GM23338 (cell line): Measurements from ENCODE around the gene SLX9. TPM values are rescaled to one million over a fixed set of nuclear protein-coding genes. Genes with fewer than 3 reads are reported as not detected.

Experiments used
- ATAC-seq: fragments of 200-7000 bp; cut with Tn5 transposase; 3 replicates; pipeline ENCODE4 v1.9.1; 2020
- DNase-seq: peaks from one replicate; pipeline ENCODE4 v3.0.0-alpha.2; 2015; ENCODE audit warnings: low spot score
- H2AFZ ChIP-seq: fragments of 200-600 bp; sonication (generic); 2 replicates; pipeline ENCODE4 v1.8.0; 2016; ENCODE audit warnings: antibody characterized with exemption, mild to moderate bottlenecking, moderate library complexity
- H3F3A ChIP-seq: fragments of 200-600 bp; sonication (generic); replicated peaks from 2 replicates; pipeline ENCODE4 v1.8.0; 2017; ENCODE audit warnings: antibody characterized with exemption, mixed run types, low read depth
- H3K27ac ChIP-seq: fragments of 200-600 bp; sonication (generic); 2 replicates; pipeline ENCODE4 v1.6.1; 2016; ENCODE audit warnings: low read depth
- H3K27me3 ChIP-seq: fragments of 200-600 bp; sonication (generic); 2 replicates; pipeline ENCODE4 v1.8.0; 2016; ENCODE audit warnings: mild to moderate bottlenecking, mixed run types, moderate library complexity; ENCODE audit not compliant: insufficient read depth
- H3K36me3 ChIP-seq: fragments of 200-600 bp; sonication (generic); 2 replicates; pipeline ENCODE4 v1.8.0; 2016; ENCODE audit warnings: mild to moderate bottlenecking; ENCODE audit not compliant: insufficient read depth
- H3K4me1 ChIP-seq: fragments of 200-600 bp; sonication (generic); 2 replicates; pipeline ENCODE4 v1.8.0; 2016; ENCODE audit warnings: mild to moderate bottlenecking, moderate library complexity; ENCODE audit not compliant: insufficient read depth
- H3K4me2 ChIP-seq: fragments of 200-600 bp; sonication (generic); 2 replicates; pipeline ENCODE4 v1.7.1; 2017; ENCODE audit warnings: mixed run types
- H3K4me3 ChIP-seq: fragments of 200-600 bp; sonication (generic); 2 replicates; pipeline ENCODE4 v1.6.1; 2016; ENCODE audit warnings: mixed run types
- H3K79me2 ChIP-seq: fragments of 200-600 bp; sonication (generic); replicated peaks from 2 replicates; pipeline ENCODE4 v1.8.0; 2017; ENCODE audit warnings: mild to moderate bottlenecking; ENCODE audit not compliant: insufficient read depth
- H3K9me2 ChIP-seq: fragments of 200-600 bp; sonication (generic); 2 replicates; pipeline ENCODE4 v1.8.0; 2017; ENCODE audit not compliant: insufficient read depth
- H4K20me1 ChIP-seq: fragments of 200-600 bp; sonication (generic); replicated peaks from 2 replicates; pipeline ENCODE4 v1.8.0; 2017; ENCODE audit warnings: mild to moderate bottlenecking; ENCODE audit not compliant: insufficient read depth
- H3K27ac Mint-ChIP-seq: 2 replicates; pipeline ENCODE4 v1.8.0; 2020; ENCODE audit warnings: inconsistent platforms, mild to moderate bottlenecking, moderate library complexity, mixed read lengths
- H3K27me3 Mint-ChIP-seq: 3 replicates; pipeline ENCODE4 v1.8.0; 2022; ENCODE audit warnings: low read depth, mild to moderate bottlenecking, moderate library complexity, mixed read lengths, inconsistent platforms; ENCODE audit not compliant: insufficient read depth, poor library complexity
- H3K36me3 Mint-ChIP-seq: 3 replicates; pipeline ENCODE4 v1.8.0; 2021; ENCODE audit warnings: low read depth, mild to moderate bottlenecking, inconsistent platforms, moderate library complexity, mixed read lengths
- H3K4me1 Mint-ChIP-seq: 3 replicates; pipeline ENCODE4 v1.8.0; 2020; ENCODE audit warnings: mild to moderate bottlenecking, inconsistent platforms, mixed read lengths
- H3K4me3 Mint-ChIP-seq: 3 replicates; pipeline ENCODE4 v1.8.0; 2021; ENCODE audit warnings: moderate library complexity, mild to moderate bottlenecking, inconsistent platforms, mixed read lengths
- H3K9me3 Mint-ChIP-seq: 3 replicates; pipeline ENCODE4 v1.8.0; 2020; ENCODE audit warnings: moderate library complexity, mild to moderate bottlenecking, inconsistent platforms, mixed read lengths
- CREB1 ChIP-seq: fragments of 250-450 bp; sonication (Bioruptor Pico); IDR thresholded peaks from 2 replicates; pipeline ENCODE4 v1.5.0; 2020; ENCODE audit warnings: low read depth, mild to moderate bottlenecking, moderate library complexity
- EZH2 ChIP-seq: fragments of 200-600 bp; sonication (generic); IDR thresholded peaks from one replicate; pipeline ENCODE4 v1.8.0; 2017; ENCODE audit warnings: antibody characterized with exemption, mild to moderate bottlenecking, low read depth; ENCODE audit not compliant: unreplicated experiment
- EZH2phosphoT487 ChIP-seq: fragments of 200-600 bp; sonication (generic); IDR thresholded peaks from one replicate; pipeline ENCODE4 v1.8.1; 2018; ENCODE audit warnings: antibody characterized with exemption; ENCODE audit not compliant: unreplicated experiment
- JUNB ChIP-seq: IDR thresholded peaks from one replicate; pipeline ENCODE4 v1.6.1; 2016; ENCODE audit warnings: antibody characterized with exemption; ENCODE audit not compliant: unreplicated experiment
- NANOG ChIP-seq: IDR thresholded peaks from 2 replicates; pipeline ENCODE4 v1.6.1; 2016; ENCODE audit warnings: antibody characterized with exemption, borderline replicate concordance
- POLR2AphosphoS5 ChIP-seq: IDR thresholded peaks from 2 replicates; pipeline ENCODE4 v1.6.1; 2016; ENCODE audit warnings: antibody characterized with exemption, low read depth
- STAT1 ChIP-seq: IDR thresholded peaks from one replicate; pipeline ENCODE4 v1.6.1; 2016; ENCODE audit warnings: antibody characterized with exemption; ENCODE audit not compliant: unreplicated experiment
- ZNF114 ChIP-seq: fragments of 250-450 bp; sonication (Bioruptor Pico); IDR thresholded peaks from 2 replicates; pipeline ENCODE4 v1.5.0; 2020; ENCODE audit warnings: mild to moderate bottlenecking, moderate library complexity
- ZNF331 ChIP-seq: fragments of 250-450 bp; sonication (Bioruptor Pico); IDR thresholded peaks from 2 replicates; pipeline ENCODE4 v1.5.0; 2020; ENCODE audit warnings: low read depth, mild to moderate bottlenecking, moderate library complexity
- polyA plus RNA-seq: library from polyadenylated mRNA; unstranded; fragments of >200 nt; fragmentation: Nextera tagmentation; extraction: Ambion mirVana; gene quantifications from 2 replicates; pipeline ENCODE4 v1.2.1, GENCODE V29; 2016
- total RNA-seq: library from RNA; depleted of rRNA; stranded (reverse); fragments of >200 nt; shearing (Covaris generic); gene quantifications from 2 replicates; pipeline ENCODE4 v1.2.3, GENCODE V29; 2014
- TF ChIP-seq, protein P1 (sequence below): IDR thresholded peaks from 2 replicates; pipeline ENCODE4 v1.6.1; 2016; ENCODE audit warnings: antibody characterized with exemption
- TF ChIP-seq, protein P2 (sequence below): fragments of 250-450 bp; sonication (Bioruptor Pico); IDR thresholded peaks from 2 replicates; pipeline ENCODE4 v1.5.0; 2020; ENCODE audit warnings: mild to moderate bottlenecking, moderate library complexity
- TF ChIP-seq, protein P3 (sequence below), 2 experiments: fragments of 200-600 bp in 1 of 2; sonication (generic) in 1 of 2; conservative IDR thresholded peaks; 2 replicates each; pipeline versions ENCODE4 v1.5.1 to v1.6.1; 2016 to 2017; ENCODE audit warnings: antibody characterized with exemption in 2 of 2, low read depth in 2 of 2, mild to moderate bottlenecking in 2 of 2, moderate library complexity in 1 of 2
- TF ChIP-seq, protein P4 (sequence below): IDR thresholded peaks from one replicate; pipeline ENCODE4 v1.6.1; 2018; ENCODE audit warnings: antibody characterized with exemption; ENCODE audit not compliant: unreplicated experiment

SLX9 gene
- total and polyA plus RNA-seq, 2 experiments from 2014 or later: 41.5 to 46.9 TPM

DNA sequence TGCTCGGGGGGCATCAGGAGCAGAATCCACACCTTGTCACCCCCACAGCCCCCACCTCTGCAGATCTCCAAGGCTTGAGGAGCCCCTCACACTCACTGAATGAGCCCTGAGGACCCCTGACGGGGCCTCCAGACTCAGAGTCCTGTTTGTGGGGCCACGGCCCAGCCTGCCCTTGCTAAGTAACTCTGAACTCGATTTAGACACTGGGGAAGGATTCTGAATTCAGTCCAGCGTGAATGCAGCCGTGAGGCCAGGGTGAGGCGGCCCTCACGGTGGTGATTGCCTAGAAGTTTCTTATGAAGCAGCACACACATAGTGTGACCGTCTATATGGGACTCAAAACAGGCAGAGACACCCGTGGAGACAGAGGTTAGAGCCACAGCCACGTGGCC, 75.6 kb downstream of the SLX9 start:
- TF ChIP-seq, protein P1, sequence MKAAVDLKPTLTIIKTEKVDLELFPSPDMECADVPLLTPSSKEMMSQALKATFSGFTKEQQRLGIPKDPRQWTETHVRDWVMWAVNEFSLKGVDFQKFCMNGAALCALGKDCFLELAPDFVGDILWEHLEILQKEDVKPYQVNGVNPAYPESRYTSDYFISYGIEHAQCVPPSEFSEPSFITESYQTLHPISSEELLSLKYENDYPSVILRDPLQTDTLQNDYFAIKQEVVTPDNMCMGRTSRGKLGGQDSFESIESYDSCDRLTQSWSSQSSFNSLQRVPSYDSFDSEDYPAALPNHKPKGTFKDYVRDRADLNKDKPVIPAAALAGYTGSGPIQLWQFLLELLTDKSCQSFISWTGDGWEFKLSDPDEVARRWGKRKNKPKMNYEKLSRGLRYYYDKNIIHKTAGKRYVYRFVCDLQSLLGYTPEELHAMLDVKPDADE: no peak
- TF ChIP-seq, protein P2, sequence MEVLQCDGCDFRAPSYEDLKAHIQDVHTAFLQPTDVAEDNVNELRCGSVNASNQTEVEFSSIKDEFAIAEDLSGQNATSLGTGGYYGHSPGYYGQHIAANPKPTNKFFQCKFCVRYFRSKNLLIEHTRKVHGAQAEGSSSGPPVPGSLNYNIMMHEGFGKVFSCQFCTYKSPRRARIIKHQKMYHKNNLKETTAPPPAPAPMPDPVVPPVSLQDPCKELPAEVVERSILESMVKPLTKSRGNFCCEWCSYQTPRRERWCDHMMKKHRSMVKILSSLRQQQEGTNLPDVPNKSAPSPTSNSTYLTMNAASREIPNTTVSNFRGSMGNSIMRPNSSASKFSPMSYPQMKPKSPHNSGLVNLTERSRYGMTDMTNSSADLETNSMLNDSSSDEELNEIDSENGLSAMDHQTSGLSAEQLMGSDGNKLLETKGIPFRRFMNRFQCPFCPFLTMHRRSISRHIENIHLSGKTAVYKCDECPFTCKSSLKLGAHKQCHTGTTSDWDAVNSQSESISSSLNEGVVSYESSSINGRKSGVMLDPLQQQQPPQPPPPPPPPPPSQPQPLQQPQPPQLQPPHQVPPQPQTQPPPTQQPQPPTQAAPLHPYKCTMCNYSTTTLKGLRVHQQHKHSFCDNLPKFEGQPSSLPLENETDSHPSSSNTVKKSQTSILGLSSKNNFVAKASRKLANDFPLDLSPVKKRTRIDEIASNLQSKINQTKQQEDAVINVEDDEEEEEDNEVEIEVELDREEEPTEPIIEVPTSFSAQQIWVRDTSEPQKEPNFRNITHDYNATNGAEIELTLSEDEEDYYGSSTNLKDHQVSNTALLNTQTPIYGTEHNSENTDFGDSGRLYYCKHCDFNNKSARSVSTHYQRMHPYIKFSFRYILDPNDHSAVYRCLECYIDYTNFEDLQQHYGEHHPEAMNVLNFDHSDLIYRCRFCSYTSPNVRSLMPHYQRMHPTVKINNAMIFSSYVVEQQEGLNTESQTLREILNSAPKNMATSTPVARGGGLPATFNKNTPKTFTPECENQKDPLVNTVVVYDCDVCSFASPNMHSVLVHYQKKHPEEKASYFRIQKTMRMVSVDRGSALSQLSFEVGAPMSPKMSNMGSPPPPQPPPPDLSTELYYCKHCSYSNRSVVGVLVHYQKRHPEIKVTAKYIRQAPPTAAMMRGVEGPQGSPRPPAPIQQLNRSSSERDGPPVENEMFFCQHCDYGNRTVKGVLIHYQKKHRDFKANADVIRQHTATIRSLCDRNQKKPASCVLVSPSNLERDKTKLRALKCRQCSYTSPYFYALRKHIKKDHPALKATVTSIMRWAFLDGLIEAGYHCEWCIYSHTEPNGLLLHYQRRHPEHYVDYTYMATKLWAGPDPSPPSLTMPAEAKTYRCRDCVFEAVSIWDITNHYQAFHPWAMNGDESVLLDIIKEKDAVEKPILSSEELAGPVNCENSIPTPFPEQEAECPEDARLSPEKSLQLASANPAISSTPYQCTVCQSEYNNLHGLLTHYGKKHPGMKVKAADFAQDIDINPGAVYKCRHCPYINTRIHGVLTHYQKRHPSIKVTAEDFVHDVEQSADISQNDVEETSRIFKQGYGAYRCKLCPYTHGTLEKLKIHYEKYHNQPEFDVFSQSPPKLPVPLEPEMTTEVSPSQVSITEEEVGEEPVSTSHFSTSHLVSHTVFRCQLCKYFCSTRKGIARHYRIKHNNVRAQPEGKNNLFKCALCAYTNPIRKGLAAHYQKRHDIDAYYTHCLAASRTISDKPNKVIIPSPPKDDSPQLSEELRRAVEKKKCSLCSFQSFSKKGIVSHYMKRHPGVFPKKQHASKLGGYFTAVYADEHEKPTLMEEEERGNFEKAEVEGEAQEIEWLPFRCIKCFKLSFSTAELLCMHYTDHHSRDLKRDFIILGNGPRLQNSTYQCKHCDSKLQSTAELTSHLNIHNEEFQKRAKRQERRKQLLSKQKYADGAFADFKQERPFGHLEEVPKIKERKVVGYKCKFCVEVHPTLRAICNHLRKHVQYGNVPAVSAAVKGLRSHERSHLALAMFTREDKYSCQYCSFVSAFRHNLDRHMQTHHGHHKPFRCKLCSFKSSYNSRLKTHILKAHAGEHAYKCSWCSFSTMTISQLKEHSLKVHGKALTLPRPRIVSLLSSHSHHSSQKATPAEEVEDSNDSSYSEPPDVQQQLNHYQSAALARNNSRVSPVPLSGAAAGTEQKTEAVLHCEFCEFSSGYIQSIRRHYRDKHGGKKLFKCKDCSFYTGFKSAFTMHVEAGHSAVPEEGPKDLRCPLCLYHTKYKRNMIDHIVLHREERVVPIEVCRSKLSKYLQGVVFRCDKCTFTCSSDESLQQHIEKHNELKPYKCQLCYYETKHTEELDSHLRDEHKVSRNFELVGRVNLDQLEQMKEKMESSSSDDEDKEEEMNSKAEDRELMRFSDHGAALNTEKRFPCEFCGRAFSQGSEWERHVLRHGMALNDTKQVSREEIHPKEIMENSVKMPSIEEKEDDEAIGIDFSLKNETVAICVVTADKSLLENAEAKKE (CRISPR knock-in tag): no peak
- TF ChIP-seq JUNB (no peak), CREB1 (CRISPR knock-in tag) (no peak), ZNF114 (CRISPR knock-in tag) (no peak), EZH2 (no peak), EZH2phosphoT487 (no peak), ZNF331 (CRISPR knock-in tag) (no peak), NANOG (no peak), STAT1 (no peak), POLR2AphosphoS5 (no peak)
- TF ChIP-seq, protein P3, sequence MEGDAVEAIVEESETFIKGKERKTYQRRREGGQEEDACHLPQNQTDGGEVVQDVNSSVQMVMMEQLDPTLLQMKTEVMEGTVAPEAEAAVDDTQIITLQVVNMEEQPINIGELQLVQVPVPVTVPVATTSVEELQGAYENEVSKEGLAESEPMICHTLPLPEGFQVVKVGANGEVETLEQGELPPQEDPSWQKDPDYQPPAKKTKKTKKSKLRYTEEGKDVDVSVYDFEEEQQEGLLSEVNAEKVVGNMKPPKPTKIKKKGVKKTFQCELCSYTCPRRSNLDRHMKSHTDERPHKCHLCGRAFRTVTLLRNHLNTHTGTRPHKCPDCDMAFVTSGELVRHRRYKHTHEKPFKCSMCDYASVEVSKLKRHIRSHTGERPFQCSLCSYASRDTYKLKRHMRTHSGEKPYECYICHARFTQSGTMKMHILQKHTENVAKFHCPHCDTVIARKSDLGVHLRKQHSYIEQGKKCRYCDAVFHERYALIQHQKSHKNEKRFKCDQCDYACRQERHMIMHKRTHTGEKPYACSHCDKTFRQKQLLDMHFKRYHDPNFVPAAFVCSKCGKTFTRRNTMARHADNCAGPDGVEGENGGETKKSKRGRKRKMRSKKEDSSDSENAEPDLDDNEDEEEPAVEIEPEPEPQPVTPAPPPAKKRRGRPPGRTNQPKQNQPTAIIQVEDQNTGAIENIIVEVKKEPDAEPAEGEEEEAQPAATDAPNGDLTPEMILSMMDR (conservative IDR thresholded peaks at IDR 0.05; ENCODE audit: low read depth in 2 of 2): no peak
- TF ChIP-seq, protein P4, sequence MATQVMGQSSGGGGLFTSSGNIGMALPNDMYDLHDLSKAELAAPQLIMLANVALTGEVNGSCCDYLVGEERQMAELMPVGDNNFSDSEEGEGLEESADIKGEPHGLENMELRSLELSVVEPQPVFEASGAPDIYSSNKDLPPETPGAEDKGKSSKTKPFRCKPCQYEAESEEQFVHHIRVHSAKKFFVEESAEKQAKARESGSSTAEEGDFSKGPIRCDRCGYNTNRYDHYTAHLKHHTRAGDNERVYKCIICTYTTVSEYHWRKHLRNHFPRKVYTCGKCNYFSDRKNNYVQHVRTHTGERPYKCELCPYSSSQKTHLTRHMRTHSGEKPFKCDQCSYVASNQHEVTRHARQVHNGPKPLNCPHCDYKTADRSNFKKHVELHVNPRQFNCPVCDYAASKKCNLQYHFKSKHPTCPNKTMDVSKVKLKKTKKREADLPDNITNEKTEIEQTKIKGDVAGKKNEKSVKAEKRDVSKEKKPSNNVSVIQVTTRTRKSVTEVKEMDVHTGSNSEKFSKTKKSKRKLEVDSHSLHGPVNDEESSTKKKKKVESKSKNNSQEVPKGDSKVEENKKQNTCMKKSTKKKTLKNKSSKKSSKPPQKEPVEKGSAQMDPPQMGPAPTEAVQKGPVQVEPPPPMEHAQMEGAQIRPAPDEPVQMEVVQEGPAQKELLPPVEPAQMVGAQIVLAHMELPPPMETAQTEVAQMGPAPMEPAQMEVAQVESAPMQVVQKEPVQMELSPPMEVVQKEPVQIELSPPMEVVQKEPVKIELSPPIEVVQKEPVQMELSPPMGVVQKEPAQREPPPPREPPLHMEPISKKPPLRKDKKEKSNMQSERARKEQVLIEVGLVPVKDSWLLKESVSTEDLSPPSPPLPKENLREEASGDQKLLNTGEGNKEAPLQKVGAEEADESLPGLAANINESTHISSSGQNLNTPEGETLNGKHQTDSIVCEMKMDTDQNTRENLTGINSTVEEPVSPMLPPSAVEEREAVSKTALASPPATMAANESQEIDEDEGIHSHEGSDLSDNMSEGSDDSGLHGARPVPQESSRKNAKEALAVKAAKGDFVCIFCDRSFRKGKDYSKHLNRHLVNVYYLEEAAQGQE: no peak
- Histone ChIP-seq H3K36me3 (no peaks in the 10 kb centered on the region), H4K20me1 (no peaks in the 10 kb centered on the region; the same call in 1 of the 2 replicates), H3K27me3 (peaks cover 21% of the 10 kb centered on the region), H2AFZ (no peak overlapping the region), H3K4me2 (no peak overlapping the region), H3K4me1 (peaks cover 13% of the 10 kb centered on the region), H3F3A (peaks cover 7% of the 10 kb centered on the region; the same call in 1 of the 2 replicates), H3K9me2 (no peaks in the 10 kb centered on the region), H3K79me2 (no peaks in the 10 kb centered on the region), H3K27ac (no peak overlapping the region), H3K4me3 (no peak overlapping the region)
- no peak overlapping the region for H3K27ac Mint-ChIP-seq
- H3K4me3 Mint-ChIP-seq: no peak overlapping the region
- H3K9me3 Mint-ChIP-seq: no peaks in the 10 kb centered on the region
- no peak for ATAC-seq
- peaks cover 25% of the 10 kb centered on the region for H3K27me3 Mint-ChIP-seq
- H3K36me3 Mint-ChIP-seq: no peaks in the 10 kb centered on the region
- DNase-seq: no peak
- peaks cover 22% of the 10 kb centered on the region for H3K4me1 Mint-ChIP-seq
